Measurements from ENCODE around the gene CIROP. TPM values are rescaled to one million over a fixed set of nuclear protein-coding genes. Genes with fewer than 3 reads are reported as not detected.
A peak's percentile ranks its signal among the peaks of the same experiment; 100 is the strongest.

Gene CIROP
- total RNA-seq, 1 experiment from 2014 or later = 0.11 TPM

GRCh38 chr14:23125933-23126524 is 21.2 kb upstream of the CIROP start:
- ChIA-PET POLR2A (interaction anchor here (0.9 kb wide), 1 partner anchor 31 kb away, joined by 3 read pairs; the partner anchor contains the start of gene ACIN1), CTCF (interaction anchor here (0.6 to 1.8 kb wide), 8 partner anchors 19 to 200 kb away, joined by 3 to 10 read pairs (median 4); partner anchors contain the start of genes ACIN1 and C14orf119)
- H3K4me3 Mint-ChIP-seq = no peak overlapping the region
- H3K27ac Mint-ChIP-seq = peak overlapping the region; percentile 43
- H3K27me3 Mint-ChIP-seq (ENCODE audit: low read depth) = no peaks in the 10 kb centered on the region
- peaks cover 34% of the 10 kb centered on the region for H3K36me3 Mint-ChIP-seq
- H3K9me3 Mint-ChIP-seq = no peaks in the 10 kb centered on the region
- peaks cover 47% of the 10 kb centered on the region for H3K4me1 Mint-ChIP-seq
- no peak for TF ChIP-seq NFYB (CRISPR knock-in tag; conservative IDR thresholded peaks at IDR 0.05; ENCODE audit: low read depth)
- TF ChIP-seq ATF6 (CRISPR knock-in tag; IDR thresholded peaks at IDR 0.05) = no peak
- TF ChIP-seq SMAD3 (CRISPR knock-in tag; IDR thresholded peaks at IDR 0.05; ENCODE audit: borderline replicate concordance) = no peak
- no peak for TF ChIP-seq ZNF232 (CRISPR knock-in tag; IDR thresholded peaks at IDR 0.05)
- no peak for TF ChIP-seq SP1 (CRISPR knock-in tag; conservative IDR thresholded peaks at IDR 0.05)
- TF ChIP-seq PREB (CRISPR knock-in tag; IDR thresholded peaks at IDR 0.05; ENCODE audit: borderline replicate concordance) = no peak
- TF ChIP-seq NR3C1 (CRISPR knock-in tag; conservative IDR thresholded peaks at IDR 0.05; ENCODE audit: low read depth) = no peak
- no peak for TF ChIP-seq ZNF532 (CRISPR knock-in tag; IDR thresholded peaks at IDR 0.05; ENCODE audit: borderline replicate concordance)
- TF ChIP-seq ZNF396 (CRISPR knock-in tag; IDR thresholded peaks at IDR 0.05; ENCODE audit: borderline replicate concordance) = no peak
- no peak for TF ChIP-seq MLX (CRISPR knock-in tag; IDR thresholded peaks at IDR 0.05)
- TF ChIP-seq AR (CRISPR knock-in tag; IDR thresholded peaks at IDR 0.05) = no peak
- no peak for TF ChIP-seq NR2C2 (CRISPR knock-in tag; IDR thresholded peaks at IDR 0.05)
- TF ChIP-seq TEAD1 (CRISPR knock-in tag; IDR thresholded peaks at IDR 0.05) = no peak
- no peak for TF ChIP-seq ZNF671 (CRISPR knock-in tag; IDR thresholded peaks at IDR 0.05)
- no peak for TF ChIP-seq HMGXB4 (CRISPR knock-in tag; IDR thresholded peaks at IDR 0.05)
- no peak for TF ChIP-seq MAX (CRISPR knock-in tag; IDR thresholded peaks at IDR 0.05)
- TF ChIP-seq CDX4 (CRISPR knock-in tag; IDR thresholded peaks at IDR 0.05; ENCODE audit: borderline replicate concordance) = no peak
- no peak for TF ChIP-seq ATF1 (CRISPR knock-in tag; IDR thresholded peaks at IDR 0.05)
- DNase-seq (ENCODE audit: low spot score) = peak; percentile 38
- peak; percentile 63 for ATAC-seq

Measured in WTC11 (cell line).